ENCODE data around the gene ELFN1. TPM values are rescaled to one million over a fixed set of nuclear protein-coding genes. Genes with fewer than 3 reads are reported as not detected.

ELFN1 gene
- polyA plus RNA-seq, 1 of the 3 experiments (the other 2 are of a cell fraction), result 0.05 TPM

DNA sequence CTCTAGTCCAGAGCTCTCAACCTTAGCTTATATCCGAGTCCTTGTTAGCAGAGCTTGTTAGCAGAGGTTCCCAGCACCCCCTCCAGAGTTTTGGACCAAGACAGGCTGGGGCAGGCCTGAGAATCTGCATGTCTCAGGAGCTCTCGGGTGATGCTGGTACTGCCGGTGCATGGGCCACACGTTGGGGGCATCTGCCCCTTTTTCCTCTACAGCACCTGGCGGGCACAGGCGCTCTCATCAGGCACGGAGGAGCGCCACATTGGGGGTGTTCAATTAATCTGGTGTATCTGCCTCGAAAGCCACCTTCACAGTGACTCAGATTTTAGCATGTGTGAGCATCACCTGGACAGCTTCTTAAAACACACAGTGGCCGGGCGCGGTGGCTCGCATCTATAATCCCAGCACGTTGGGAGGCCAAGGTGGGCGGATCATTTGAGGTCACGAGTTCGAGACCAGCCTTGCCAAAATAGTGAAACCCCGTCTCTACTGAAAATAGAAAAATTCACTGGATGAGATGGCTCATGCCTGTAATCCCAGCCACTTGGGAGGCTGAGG is 117.7 kb downstream of the ELFN1 start:
- DNase-seq, result no peak
- Histone ChIP-seq H3K4me3 (ENCODE audit: low read depth in 2 of 2, low read length in 1 of 2) (no peak overlapping the region), H3K27me3 (ENCODE audit: insufficient read depth) (0 out of 2 replicates have a peak, but pooled peaks cover under 1% of the 10 kb centered on the region), H3K4me1 (ENCODE audit: control insufficient read depth in 1 of 2, insufficient read depth in 2 of 2, low read depth in 1 of 2, low read length in 1 of 2) (no peaks in the 10 kb centered on the region), H2AFZ (ENCODE audit: low read depth) (no peak overlapping the region), H3K9me3 (peaks cover 4% of the 10 kb centered on the region; the same call in 1 of the 2 replicates), H3K9me2 (no peaks in the 10 kb centered on the region), H4K20me1 (ENCODE audit: insufficient read depth) (no peaks in the 10 kb centered on the region), H3K36me3 (replicated peaks in 1 of 2; ENCODE audit: control insufficient read depth in 1 of 2, insufficient read depth in 2 of 2, low read length in 1 of 2) (no peaks in the 10 kb centered on the region), H3K27ac (ENCODE audit: low read depth in 2 of 2, low read length in 1 of 2) (no peak overlapping the region), H3K79me2 (ENCODE audit: insufficient read depth) (no peaks in the 10 kb centered on the region), H3F3A (replicated peaks; ENCODE audit: insufficient read depth) (no peaks in the 10 kb centered on the region), H3K4me2 (no peak overlapping the region), H3K9ac (no peak overlapping the region)
- 68% methylated on average over 18 of the region's 18 CpGs for WGBS (ENCODE audit: low lambda C conversion rate)
- ChIA-PET POLR2A (no interaction called here), CTCF (interaction anchor here (0.7 to 1.1 kb wide), 3 partner anchors 29 to 377 kb away, joined by 3 read pairs; no protein-coding TSS in a partner anchor)
- TF ChIP-seq, protein P1, sequence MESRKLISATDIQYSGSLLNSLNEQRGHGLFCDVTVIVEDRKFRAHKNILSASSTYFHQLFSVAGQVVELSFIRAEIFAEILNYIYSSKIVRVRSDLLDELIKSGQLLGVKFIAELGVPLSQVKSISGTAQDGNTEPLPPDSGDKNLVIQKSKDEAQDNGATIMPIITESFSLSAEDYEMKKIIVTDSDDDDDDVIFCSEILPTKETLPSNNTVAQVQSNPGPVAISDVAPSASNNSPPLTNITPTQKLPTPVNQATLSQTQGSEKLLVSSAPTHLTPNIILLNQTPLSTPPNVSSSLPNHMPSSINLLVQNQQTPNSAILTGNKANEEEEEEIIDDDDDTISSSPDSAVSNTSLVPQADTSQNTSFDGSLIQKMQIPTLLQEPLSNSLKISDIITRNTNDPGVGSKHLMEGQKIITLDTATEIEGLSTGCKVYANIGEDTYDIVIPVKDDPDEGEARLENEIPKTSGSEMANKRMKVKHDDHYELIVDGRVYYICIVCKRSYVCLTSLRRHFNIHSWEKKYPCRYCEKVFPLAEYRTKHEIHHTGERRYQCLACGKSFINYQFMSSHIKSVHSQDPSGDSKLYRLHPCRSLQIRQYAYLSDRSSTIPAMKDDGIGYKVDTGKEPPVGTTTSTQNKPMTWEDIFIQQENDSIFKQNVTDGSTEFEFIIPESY (IDR thresholded peaks at IDR 0.05; ENCODE audit: borderline replicate concordance, low read depth), result no peak
- TF ChIP-seq JUND (IDR thresholded peaks at IDR 0.05) (no peak), YY1 (IDR thresholded peaks at IDR 0.05; ENCODE audit: low read depth) (no peak), FOSL2 (IDR thresholded peaks at IDR 0.05; ENCODE audit: borderline replicate concordance, low read depth) (no peak), RCOR1 (IDR thresholded peaks at IDR 0.05; ENCODE audit: low read length) (no peak), RXRA (IDR thresholded peaks at IDR 0.05; ENCODE audit: borderline replicate concordance, low read depth) (no peak), ELF1 (IDR thresholded peaks at IDR 0.05) (no peak)

DNA sequence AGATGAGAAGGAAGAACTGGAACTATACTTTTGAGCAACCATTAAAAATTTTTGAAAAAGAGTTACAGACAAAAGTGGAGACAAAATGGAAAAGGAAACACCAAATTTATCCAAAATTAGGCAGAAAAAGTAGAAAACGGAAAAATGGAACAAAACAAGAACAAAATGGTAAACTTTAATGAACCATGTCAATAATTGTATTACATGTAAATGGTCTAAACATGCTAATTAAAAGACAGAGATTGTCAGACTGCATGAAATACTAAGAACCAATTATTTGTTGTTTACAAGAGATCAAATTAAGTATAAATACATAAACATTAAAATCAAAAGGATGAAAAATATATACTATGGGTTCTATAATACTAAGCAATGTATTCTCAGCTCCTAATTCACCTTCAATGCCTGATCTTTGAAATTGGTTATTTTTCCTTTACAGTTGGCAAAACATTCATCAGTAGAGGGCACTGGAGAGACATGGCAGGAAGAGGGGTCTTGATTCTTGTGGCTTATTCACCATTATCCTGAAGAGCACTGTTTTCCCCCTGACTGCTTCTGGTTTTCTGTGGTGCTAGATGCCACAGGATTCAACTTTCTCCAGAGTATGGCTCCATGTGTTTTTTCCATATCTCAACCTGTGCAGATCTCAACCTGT is 124.9 kb downstream of the ELFN1 start:
- CTCF ChIA-PET, result interaction anchor here (0.6 to 1.6 kb wide), 3 partner anchors 36 to 87 kb away, joined by 3 to 5 read pairs (median 4); no protein-coding TSS in a partner anchor
- H3K4me1 ChIP-seq (ENCODE audit: control insufficient read depth in 1 of 2, insufficient read depth in 2 of 2, low read depth in 1 of 2, low read length in 1 of 2), result no peaks in the 10 kb centered on the region
- H4K20me1 ChIP-seq (ENCODE audit: insufficient read depth), result no peaks in the 10 kb centered on the region
- no peak for DNase-seq
- no peak overlapping the region for H2AFZ ChIP-seq (ENCODE audit: low read depth)
- peaks cover 21% of the 10 kb centered on the region for H3K9me3 ChIP-seq
- no peak overlapping the region for H3K9ac ChIP-seq
- H3K4me2 ChIP-seq, result no peak overlapping the region
- H3K27me3 ChIP-seq (ENCODE audit: insufficient read depth), result no peaks in the 10 kb centered on the region
- 1% methylated on average over 1 of the region's 1 CpG for WGBS (ENCODE audit: low lambda C conversion rate)
- H3K9me2 ChIP-seq, result no peaks in the 10 kb centered on the region
- no peak overlapping the region for H3K27ac ChIP-seq (ENCODE audit: low read depth in 2 of 2, low read length in 1 of 2)
- H3F3A ChIP-seq (replicated peaks; ENCODE audit: insufficient read depth), result no peaks in the 10 kb centered on the region
- no peaks in the 10 kb centered on the region for H3K36me3 ChIP-seq (replicated peaks in 1 of 2; ENCODE audit: control insufficient read depth in 1 of 2, insufficient read depth in 2 of 2, low read length in 1 of 2)
- POLR2A ChIA-PET, result no interaction called here
- TF ChIP-seq SMC3 (IDR thresholded peaks at IDR 0.05; ENCODE audit: low read depth, low read length) (0 out of 2 replicates have a peak, but pooled peaks have one; percentile 12), POLR2AphosphoS5 (IDR thresholded peaks at IDR 0.05; ENCODE audit: low read depth, low read length) (no peak), RAD21 (IDR thresholded peaks at IDR 0.05; ENCODE audit: low read length) (peak; percentile 62), TCF12 (IDR thresholded peaks at IDR 0.05) (no peak), NFIC (IDR thresholded peaks at IDR 0.05; ENCODE audit: borderline replicate concordance) (no peak)
- TF ChIP-seq, protein P2, sequence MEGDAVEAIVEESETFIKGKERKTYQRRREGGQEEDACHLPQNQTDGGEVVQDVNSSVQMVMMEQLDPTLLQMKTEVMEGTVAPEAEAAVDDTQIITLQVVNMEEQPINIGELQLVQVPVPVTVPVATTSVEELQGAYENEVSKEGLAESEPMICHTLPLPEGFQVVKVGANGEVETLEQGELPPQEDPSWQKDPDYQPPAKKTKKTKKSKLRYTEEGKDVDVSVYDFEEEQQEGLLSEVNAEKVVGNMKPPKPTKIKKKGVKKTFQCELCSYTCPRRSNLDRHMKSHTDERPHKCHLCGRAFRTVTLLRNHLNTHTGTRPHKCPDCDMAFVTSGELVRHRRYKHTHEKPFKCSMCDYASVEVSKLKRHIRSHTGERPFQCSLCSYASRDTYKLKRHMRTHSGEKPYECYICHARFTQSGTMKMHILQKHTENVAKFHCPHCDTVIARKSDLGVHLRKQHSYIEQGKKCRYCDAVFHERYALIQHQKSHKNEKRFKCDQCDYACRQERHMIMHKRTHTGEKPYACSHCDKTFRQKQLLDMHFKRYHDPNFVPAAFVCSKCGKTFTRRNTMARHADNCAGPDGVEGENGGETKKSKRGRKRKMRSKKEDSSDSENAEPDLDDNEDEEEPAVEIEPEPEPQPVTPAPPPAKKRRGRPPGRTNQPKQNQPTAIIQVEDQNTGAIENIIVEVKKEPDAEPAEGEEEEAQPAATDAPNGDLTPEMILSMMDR (IDR thresholded peaks at IDR 0.05), result peak; percentile 29; the same call in 1 of the 2 replicates
- H3K79me2 ChIP-seq (ENCODE audit: insufficient read depth), result no peaks in the 10 kb centered on the region
- no peak overlapping the region for H3K4me3 ChIP-seq (ENCODE audit: low read depth in 2 of 2, low read length in 1 of 2)

Other genes with a start within 250 kb of the ELFN1 start
- gene MICALL2, start 210.8 kb upstream of the ELFN1 start, polyA plus RNA-seq (2012; rRNA removed), result 38.8 and 41.2 TPM in 2 replicates
- 35.7 and 48.1 TPM in 2 replicates for gene INTS1, start 165.9 kb upstream of the ELFN1 start, polyA plus RNA-seq (2012; rRNA removed)
- 33.0 and 33.2 TPM in 2 replicates for gene MAFK, start 139.6 kb upstream of the ELFN1 start, polyA plus RNA-seq (2012; rRNA removed)
- gene TMEM184A, start 114.1 kb upstream of the ELFN1 start, polyA plus RNA-seq (2012; rRNA removed), result 1.5 and 1.8 TPM in 2 replicates
- gene PSMG3, start 100.2 kb upstream of the ELFN1 start, polyA plus RNA-seq (2012; rRNA removed), result 106 and 109 TPM in 2 replicates